K562 (cell line): ENCODE data around the gene TACC3. TPM values are rescaled to one million over a fixed set of nuclear protein-coding genes. Genes with fewer than 3 reads are reported as not detected.

Source experiments
- BHLHE40 ChIP-seq: IDR thresholded peaks from 2 replicates; pipeline ENCODE4 v1.6.1; 2011; ENCODE audit warnings: low read length, improper control_type of control experiment
- CBFB ChIP-seq: sonication (generic); formaldehyde crosslinking; IDR thresholded peaks from 2 replicates; pipeline ENCODE4 v1.4.0; 2020; ENCODE audit warnings: mild to moderate bottlenecking, missing genetic modification reagents
- CBX5 ChIP-seq: IDR thresholded peaks from 2 replicates; pipeline ENCODE4 v1.6.1; 2014; ENCODE audit warnings: low read depth, borderline replicate concordance
- CREB3L1 ChIP-seq: fragments of 450-650 bp; IDR thresholded peaks from 2 replicates; pipeline ENCODE4 v1.6.1; 2014; ENCODE audit warnings: low read depth, mild to moderate bottlenecking, moderate library complexity, borderline replicate concordance
- EP300 ChIP-seq: IDR thresholded peaks from 2 replicates; pipeline ENCODE4 v1.6.1; 2012; ENCODE audit warnings: low read length, improper control_type of control experiment
- EWSR1 ChIP-seq: fragments of 450-650 bp; IDR thresholded peaks from 2 replicates; pipeline ENCODE4 v1.6.1; 2018; ENCODE audit warnings: borderline replicate concordance, mild to moderate bottlenecking, low read depth, moderate library complexity; ENCODE audit not compliant: partially characterized antibody
- HDAC1 ChIP-seq, 2 experiments: fragments of 450-650 bp; IDR thresholded peaks; 2 replicates each; pipeline ENCODE4 v1.6.1; 2016 to 2017; ENCODE audit warnings: inconsistent platforms in 1 of 2, mild to moderate bottlenecking in 1 of 2, moderate library complexity in 1 of 2
- HLTF ChIP-seq: fragments of 450-650 bp; IDR thresholded peaks from 2 replicates; pipeline ENCODE4 v1.6.1; 2016
- MNT ChIP-seq, 2 experiments: fragments of 450-650 bp; conservative IDR thresholded peaks; 2 replicates each; pipeline ENCODE4 v1.6.1; 2017; ENCODE audit warnings: mild to moderate bottlenecking in 2 of 2, moderate library complexity in 2 of 2
- MXI1 ChIP-seq: IDR thresholded peaks from 2 replicates; pipeline ENCODE4 v1.6.1; 2011; ENCODE audit warnings: low read depth, mild to moderate bottlenecking, improper control_type of control experiment, low read length
- NFXL1 ChIP-seq: fragments of 450-650 bp; formaldehyde crosslinking; IDR thresholded peaks from 2 replicates; pipeline ENCODE4 v1.4.0; 2021; ENCODE audit warnings: mild to moderate bottlenecking
- RBM15 ChIP-seq: fragments of 200-400 bp; formaldehyde crosslinking; IDR thresholded peaks from 2 replicates; pipeline ENCODE4 v1.6.1; 2018; ENCODE audit warnings: mild to moderate bottlenecking, low read length, moderate library complexity; ENCODE audit not compliant: insufficient read depth
- RFX5 ChIP-seq: IDR thresholded peaks from 2 replicates; pipeline ENCODE4 v1.6.1; 2011; ENCODE audit warnings: low read depth, mild to moderate bottlenecking, improper control_type of control experiment, low read length
- SETDB1 ChIP-seq: IDR thresholded peaks from one replicate; pipeline ENCODE4 v1.6.1; 2012; ENCODE audit warnings: low read length, control low read depth, inconsistent platforms
- SLC30A9 ChIP-seq: fragments of 250-450 bp; sonication (Bioruptor Pico); IDR thresholded peaks from 2 replicates; pipeline ENCODE4 v1.8.0; 2022; ENCODE audit warnings: mild to moderate bottlenecking, moderate library complexity
- SRSF3 ChIP-seq: fragments of 200-400 bp; formaldehyde crosslinking; IDR thresholded peaks from 2 replicates; pipeline ENCODE4 v1.6.1; 2016; ENCODE audit warnings: mild to moderate bottlenecking, low read length, moderate library complexity; ENCODE audit not compliant: insufficient read depth
- SRSF7 ChIP-seq: fragments of 200-400 bp; formaldehyde crosslinking; optimal IDR thresholded peaks from 2 replicates; pipeline ENCODE3; 2017; ENCODE audit warnings: mild to moderate bottlenecking, low read depth, low read length
- TRIM24 ChIP-seq, 2 experiments: fragments of 450-650 bp; IDR thresholded peaks; 2 replicates each; pipeline ENCODE4 v1.6.1; 2016
- XRCC3 ChIP-seq: fragments of 450-650 bp; IDR thresholded peaks from 2 replicates; pipeline ENCODE4 v1.6.1; 2017; ENCODE audit warnings: mild to moderate bottlenecking, moderate library complexity
- ZBTB1 ChIP-seq: sonication (generic); formaldehyde crosslinking; IDR thresholded peaks from 2 replicates; pipeline ENCODE4 v1.8.1; 2023; ENCODE audit warnings: missing genetic modification reagents, low read depth, mild to moderate bottlenecking, borderline replicate concordance
- ZFP36 ChIP-seq: fragments of 150-350 bp; IDR thresholded peaks from 2 replicates; pipeline ENCODE4 v1.6.1; 2018; ENCODE audit warnings: low read length, low read depth; ENCODE audit not compliant: partially characterized antibody
- ZNF12 ChIP-seq: sonication (generic); formaldehyde crosslinking; IDR thresholded peaks from 2 replicates; pipeline ENCODE4 v1.4.0; 2020; ENCODE audit warnings: mild to moderate bottlenecking, missing genetic modification reagents
- ZNF146 ChIP-seq: IDR thresholded peaks from one replicate; pipeline ENCODE4 v1.6.1; 2018; ENCODE audit warnings: missing compliant biosample characterization; ENCODE audit not compliant: unreplicated experiment
- polyA plus RNA-seq, 8 experiments: library from polyadenylated mRNA; depleted of rRNA in 4 of 8; stranded (reverse) in 5 of 8; unstranded in 3 of 8; fragments of >200 nt; fragmentation: Nextera tagmentation in 2 of 8; fragmentation: Illumina TruSeq in 1 of 8; extraction: Ambion mirVana in 2 of 8; extraction: Trizol in 1 of 8; gene quantifications; 2 replicates each; pipeline versions ENCODE4 v1.2.1 to v1.2.3, GENCODE V29; 2011 to 2014; ENCODE audit warnings: inconsistent platforms in 1 of 8, missing spikeins in 1 of 8
- total RNA-seq, 7 experiments: library from RNA; depleted of rRNA in 6 of 7; stranded (reverse); fragments of >200 nt in 6 of 7; fragmentation: Illumina TruSeq in 2 of 7; extraction: Trizol in 2 of 7; gene quantifications; 2 replicates each; pipeline versions ENCODE4 v1.2.1 to v1.2.3, GENCODE V29; 2011 to 2021; ENCODE audit warnings: low replicate concordance in 1 of 7
- TF ChIP-seq, protein P1 (sequence below): sonication (generic); formaldehyde crosslinking; IDR thresholded peaks from 2 replicates; pipeline ENCODE4 v1.8.0; 2022; ENCODE audit warnings: missing genetic modification reagents, mild to moderate bottlenecking, moderate library complexity, borderline replicate concordance
- TF ChIP-seq, protein P2 (sequence below): sonication (generic); formaldehyde crosslinking; IDR thresholded peaks from 2 replicates; pipeline ENCODE4 v1.8.0; 2022; ENCODE audit warnings: mild to moderate bottlenecking, low read depth, missing genetic modification reagents

TACC3 gene
- total and polyA plus RNA-seq, 9 of the 15 experiments (the other 6 are each of a cell fraction or from before 2014, with no cell fraction given), result 1.9 to 122 (median 55.6) TPM

DNA sequence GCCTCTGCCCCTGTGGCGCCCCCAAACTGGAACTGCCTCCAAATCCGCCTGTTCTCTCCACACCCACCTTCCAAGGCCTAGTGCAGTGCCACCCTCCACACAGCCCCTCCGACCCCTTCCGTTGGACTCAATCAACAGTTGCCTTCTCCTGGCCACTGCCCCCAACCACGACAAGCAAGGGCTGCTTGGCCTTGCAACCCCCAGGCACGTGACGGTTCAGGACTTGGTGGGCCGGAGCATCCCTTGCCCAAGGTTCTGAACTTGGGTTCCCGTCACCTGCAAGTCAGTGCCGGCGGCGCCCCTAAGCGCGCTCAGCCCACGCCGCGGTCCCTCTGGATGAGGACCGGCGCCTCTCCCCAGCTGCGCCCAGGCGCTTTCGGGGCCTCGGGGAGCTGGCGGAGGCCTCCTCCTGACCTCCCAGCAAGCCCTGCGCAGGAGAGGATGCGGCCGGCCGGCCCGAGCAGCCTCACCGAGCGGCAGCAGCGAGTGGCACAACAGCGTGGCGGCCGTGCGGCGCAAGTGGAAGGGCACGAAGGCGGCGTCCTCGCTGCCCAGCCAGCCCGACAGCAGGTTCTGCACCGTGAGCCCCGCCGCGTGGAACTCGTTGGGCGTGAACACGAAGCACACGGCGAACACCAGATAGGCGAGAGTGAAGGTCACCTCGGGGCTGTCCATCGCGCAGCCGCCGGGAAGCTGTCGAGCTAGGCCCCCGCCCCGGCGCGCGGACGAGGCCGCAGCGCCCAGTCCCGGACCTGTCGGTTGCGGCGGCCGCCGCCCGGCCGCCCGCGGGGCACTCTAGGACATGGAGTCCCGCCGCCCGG, 948 bp upstream of the TACC3 start (continued):
- peak; percentile 80; the same call in 1 of the 2 replicates for TF ChIP-seq ZNF12
- no peak for TF ChIP-seq TRIM24 (IDR thresholded peaks at IDR 0.05)
- TF ChIP-seq EP300, result no peak
- TF ChIP-seq ZBTB1 (CRISPR knock-in tag), result peak; percentile 42; the same call in 1 of the 2 replicates
- no peak for TF ChIP-seq SLC30A9 (CRISPR knock-in tag)
- no peak for TF ChIP-seq HLTF
- 0 out of 2 replicates have a peak, but pooled peaks have one; percentile 47 for TF ChIP-seq CBFB (CRISPR knock-in tag)
- no peak for TF ChIP-seq CBX5
- no peak for TF ChIP-seq RBM15
- TF ChIP-seq HDAC1 (IDR thresholded peaks at IDR 0.05), result peak in 1 of 2 experiments; percentile 52; a peak in 1 of 4 replicates
- TF ChIP-seq BHLHE40, result peak; percentile 59; the same call in 1 of the 2 replicates
- no peak for TF ChIP-seq SRSF7
- TF ChIP-seq MXI1, result no peak
- TF ChIP-seq SRSF3, result no peak
- TF ChIP-seq SETDB1, result no peak
- no peak for TF ChIP-seq EWSR1
- TF ChIP-seq, protein P1, sequence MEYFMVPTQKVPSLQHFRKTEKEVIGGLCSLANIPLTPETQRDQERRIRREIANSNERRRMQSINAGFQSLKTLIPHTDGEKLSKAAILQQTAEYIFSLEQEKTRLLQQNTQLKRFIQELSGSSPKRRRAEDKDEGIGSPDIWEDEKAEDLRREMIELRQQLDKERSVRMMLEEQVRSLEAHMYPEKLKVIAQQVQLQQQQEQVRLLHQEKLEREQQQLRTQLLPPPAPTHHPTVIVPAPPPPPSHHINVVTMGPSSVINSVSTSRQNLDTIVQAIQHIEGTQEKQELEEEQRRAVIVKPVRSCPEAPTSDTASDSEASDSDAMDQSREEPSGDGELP (CRISPR knock-in tag), result peak; percentile 64
- peak in 1 of 2 experiments; percentile 48; a peak in 2 of 4 replicates for TF ChIP-seq MNT (conservative IDR thresholded peaks at IDR 0.05)
- TF ChIP-seq, protein P2, sequence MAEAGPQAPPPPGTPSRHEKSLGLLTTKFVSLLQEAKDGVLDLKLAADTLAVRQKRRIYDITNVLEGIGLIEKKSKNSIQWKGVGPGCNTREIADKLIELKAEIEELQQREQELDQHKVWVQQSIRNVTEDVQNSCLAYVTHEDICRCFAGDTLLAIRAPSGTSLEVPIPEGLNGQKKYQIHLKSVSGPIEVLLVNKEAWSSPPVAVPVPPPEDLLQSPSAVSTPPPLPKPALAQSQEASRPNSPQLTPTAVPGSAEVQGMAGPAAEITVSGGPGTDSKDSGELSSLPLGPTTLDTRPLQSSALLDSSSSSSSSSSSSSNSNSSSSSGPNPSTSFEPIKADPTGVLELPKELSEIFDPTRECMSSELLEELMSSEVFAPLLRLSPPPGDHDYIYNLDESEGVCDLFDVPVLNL, result no peak
- TF ChIP-seq XRCC3, result no peak
- TF ChIP-seq ZNF146 (CRISPR knock-in tag), result no peak
- no peak for TF ChIP-seq NFXL1
- TF ChIP-seq CREB3L1, result no peak
- TF ChIP-seq RFX5, result no peak
- no peak for TF ChIP-seq ZFP36
